GM12878 (cell line): ENCODE results near the gene NFASC. TPM values are rescaled to one million over a fixed set of nuclear protein-coding genes. Genes with fewer than 3 reads are reported as not detected.

Source experiments
- ATAC-seq: fragments of 200-7000 bp; cut with Tn5 transposase; 3 replicates; pipeline ENCODE4 v1.9.1; 2020; ENCODE audit warnings: mild to moderate bottlenecking, moderate library complexity
- BruUV-seq: library from RNA; stranded (reverse); fragments of 400-500 nt; replicated peaks from 2 replicates; lab custom pipeline; 2021; lab: Mats Ljungman, UMichigan
- CTCF ChIA-PET: fragments of 300-600 bp; sonication (Branson Sonifier 250); formaldehyde crosslinking; extraction: SDS; loops from one replicate; lab custom pipeline; 2021; ENCODE audit warnings: inconsistent platforms; lab: Yijun Ruan, JAX
- POLR2A ChIA-PET: fragments of 350-600 bp; formaldehyde crosslinking; extraction: SDS; loops from one replicate; lab custom pipeline; 2021; ENCODE audit warnings: inconsistent platforms; lab: Charles Lee
- RAD21 ChIA-PET: fragments of 300-600 bp; sonication (Branson Sonifier 250); formaldehyde crosslinking; loops from one replicate; lab custom pipeline; 2023; ENCODE audit warnings: antibody characterized with exemption; ENCODE audit not compliant: unreplicated experiment; lab: Charles Lee
- SMC1A ChIA-PET: fragments of 300-600 bp; sonication (Branson Sonifier 250); formaldehyde crosslinking; loops from one replicate; lab custom pipeline; 2023; ENCODE audit not compliant: unreplicated experiment, uncharacterized antibody; lab: Charles Lee
- DNase-seq: peaks from one replicate; pipeline ENCODE4 v3.0.0-alpha.2; 2011; ENCODE audit warnings: low read depth, low spot score
- FAIRE-seq: peaks from 3 replicates; lab custom pipeline; 2011; peaks lifted over from hg19 to GRCh38; lab: Jason Lieb, UNC
- H2AFZ ChIP-seq: 2 replicates; pipeline ENCODE4 v1.6.0; 2011; ENCODE audit warnings: low read depth, low read length, control low read depth; ENCODE audit not compliant: control insufficient read depth
- H3K27ac ChIP-seq: 2 replicates; pipeline ENCODE4 v1.5.1; 2011; ENCODE audit warnings: control low read depth; ENCODE audit not compliant: control insufficient read depth, insufficient read depth
- H3K27me3 ChIP-seq, 2 experiments: replicated peaks in 1 of 2; 2 replicates each; pipeline versions ENCODE4 v1.6.0 to v1.6.1; 2011; ENCODE audit warnings: low read length in 1 of 2; ENCODE audit not compliant: control insufficient read depth in 2 of 2, insufficient read depth in 2 of 2
- H3K36me3 ChIP-seq, 2 experiments: 2 replicates each; pipeline ENCODE4 v1.5.1; 2011; ENCODE audit warnings: low read length in 1 of 2; ENCODE audit not compliant: control insufficient read depth in 2 of 2, insufficient read depth in 2 of 2
- H3K4me1 ChIP-seq: 2 replicates; pipeline ENCODE4 v1.6.1; 2011; ENCODE audit warnings: mild to moderate bottlenecking, low read length, moderate library complexity, mixed read lengths; ENCODE audit not compliant: control insufficient read depth, insufficient read depth
- H3K4me2 ChIP-seq: 2 replicates; pipeline ENCODE4 v1.6.0; 2011; ENCODE audit warnings: control low read depth; ENCODE audit not compliant: control insufficient read depth, insufficient read depth
- H3K4me3 ChIP-seq: fragments of 200-600 bp; sonication (generic); 2 replicates; pipeline ENCODE4 v1.5.1; 2016
- H3K79me2 ChIP-seq: 2 replicates; pipeline ENCODE4 v1.6.0; 2011; ENCODE audit warnings: low read length; ENCODE audit not compliant: control insufficient read depth, insufficient read depth
- H3K9ac ChIP-seq: 2 replicates; pipeline ENCODE4 v1.8.0; 2011; ENCODE audit warnings: low read length, control low read depth, mixed read lengths; ENCODE audit not compliant: control insufficient read depth, insufficient read depth
- H3K9me3 ChIP-seq: replicated peaks from 3 replicates; pipeline ENCODE4 v1.5.1; 2011; ENCODE audit warnings: mild to moderate bottlenecking, low read length; ENCODE audit not compliant: control insufficient read depth, insufficient read depth
- H4K20me1 ChIP-seq: 2 replicates; pipeline ENCODE4 v1.6.0; 2011; ENCODE audit not compliant: control insufficient read depth, insufficient read depth
- ESRRA ChIP-seq: IDR thresholded peaks from 2 replicates; pipeline ENCODE4 v1.6.1; 2012; ENCODE audit warnings: mild to moderate bottlenecking, low read length, improper control_type of control experiment
- HDAC6 ChIP-seq: fragments of 200-600 bp; sonication (generic); IDR thresholded peaks from one replicate; pipeline ENCODE4 v1.8.0; 2017; ENCODE audit warnings: antibody characterized with exemption; ENCODE audit not compliant: unreplicated experiment
- IKZF2 ChIP-seq, 2 experiments: fragments of 450-650 bp; IDR thresholded peaks; 2 replicates each; pipeline ENCODE4 v1.6.1; 2017; ENCODE audit warnings: mild to moderate bottlenecking in 2 of 2, moderate library complexity in 2 of 2
- NR2F1 ChIP-seq: fragments of 450-650 bp; conservative IDR thresholded peaks from 2 replicates; pipeline ENCODE4 v1.6.1; 2017; ENCODE audit warnings: mild to moderate bottlenecking
- PKNOX1 ChIP-seq: fragments of 450-650 bp; IDR thresholded peaks from 2 replicates; pipeline ENCODE4 v1.6.1; 2016; ENCODE audit warnings: mild to moderate bottlenecking
- REST ChIP-seq: IDR thresholded peaks from 2 replicates; pipeline ENCODE4 v1.6.1; 2012; ENCODE audit warnings: mild to moderate bottlenecking, low read depth, low read length
- TAF1 ChIP-seq: IDR thresholded peaks from 2 replicates; pipeline ENCODE4 v1.6.1; 2011; ENCODE audit warnings: mild to moderate bottlenecking, low read depth, low read length, borderline replicate concordance
- TBL1XR1 ChIP-seq: IDR thresholded peaks from 2 replicates; pipeline ENCODE4 v1.6.1; 2012; ENCODE audit warnings: low read depth, low read length, improper control_type of control experiment
- ZNF24 ChIP-seq: fragments of 450-650 bp; IDR thresholded peaks from 2 replicates; pipeline ENCODE4 v1.6.1; 2017; ENCODE audit warnings: antibody characterized with exemption, mild to moderate bottlenecking
- WGBS: methylation state at CpG from one replicate; pipeline ENCODE4 v1.1.6; 2016; ENCODE audit warnings: low lambda C conversion rate; ENCODE audit not compliant: insufficient replicate concordance, insufficient coverage; ENCODE audit errors: missing lambda C conversion rate; 5-methylcytosine and 5-hydroxymethylcytosine counted together
- in situ Hi-C: fragments of 300-500 bp; cut with MboI; formaldehyde crosslinking; loops from 9 replicates; pipeline ENCODE4 v1.14.3; 2018; ENCODE audit warnings: mixed read lengths
- intact Hi-C: fragments of 100-400 bp; cut with micrococcal nuclease; formaldehyde crosslinking; loops from one replicate; pipeline ENCODE4 v1.14.2; 2022; ENCODE audit not compliant: unreplicated experiment
- polyA plus RNA-seq, 11 experiments: library from polyadenylated mRNA; depleted of rRNA in 4 of 11; unstranded in 6 of 11; stranded (reverse) in 5 of 11; fragments of >200 nt; fragmentation: Nextera tagmentation in 4 of 11; fragmentation: Illumina TruSeq in 1 of 11; extraction: Ambion mirVana in 4 of 11; extraction: Trizol in 1 of 11; gene quantifications; 1 replicate in 1 of 11; 2 replicates in 10 of 11; pipeline versions ENCODE4 v1.2.1 to v1.2.3, GENCODE V29; 2011 to 2016; ENCODE audit warnings: inconsistent platforms in 2 of 11, missing spikeins in 2 of 11, low read depth in 1 of 11
- total RNA-seq, 4 experiments: library from RNA; depleted of rRNA in 3 of 4; stranded (reverse); fragments of >200 nt in 3 of 4; fragmentation: Illumina TruSeq in 1 of 4; extraction: Trizol in 1 of 4; gene quantifications; 2 replicates each; pipeline versions ENCODE4 v1.2.1 to v1.2.3, GENCODE V29; 2013 to 2021

The NFASC gene
- total and polyA plus RNA-seq, 10 of the 15 experiments (the other 5 are each of a cell fraction or from before 2014, with no cell fraction given): 0.04 to 0.31 (median 0.12) TPM; not detected in 4

- H3K4me2 ChIP-seq: no peak overlapping the region
- CTCF ChIA-PET: interaction anchor here (2.7 kb wide), 1 partner anchor 10 kb away, joined by 11 read pairs; no protein-coding TSS in a partner anchor
- TF ChIP-seq HDAC6 (no peak), IKZF2 (IDR thresholded peaks at IDR 0.05) (no peak), ESRRA (no peak), ZNF24 (no peak), NR2F1 (no peak), PKNOX1 (no peak), TAF1 (no peak), REST (no peak), TBL1XR1 (no peak)
- H3K4me3 ChIP-seq: no peak overlapping the region
- no peak overlapping the region for H3K9ac ChIP-seq
- H4K20me1 ChIP-seq: no peaks in the 10 kb centered on the region
- H3K4me1 ChIP-seq: no peaks in the 10 kb centered on the region
- intact Hi-C loops: no loop called here
- SMC1A ChIA-PET: interaction anchor here (1.1 kb wide), 1 partner anchor 9 kb away, joined by 3 read pairs; no protein-coding TSS in a partner anchor
- H3K36me3 ChIP-seq: no peaks in the 10 kb centered on the region
- ATAC-seq (no peak), FAIRE-seq (no peak), DNase-seq (no peak)
- H3K27ac ChIP-seq: no peak overlapping the region
- WGBS: 23% methylated on average over 7 of the region's 7 CpGs
- RAD21 ChIA-PET: interaction anchor here (0.7 kb wide), 1 partner anchor 130 kb away, joined by 3 read pairs; no protein-coding TSS in a partner anchor
- H3K79me2 ChIP-seq: no peaks in the 10 kb centered on the region
- POLR2A ChIA-PET: no interaction called here
- no TSS peak for BruUV-seq
- H2AFZ ChIP-seq: no peak overlapping the region
- in situ Hi-C loops: no loop called here
- no peaks in the 10 kb centered on the region; a peak in 2 of 4 replicates for H3K27me3 ChIP-seq
- H3K9me3 ChIP-seq: no peaks in the 10 kb centered on the region
These were observed 61.3 kb downstream of the NFASC start for GRCh38 chr1:204931768-204932572.
